Type B pancreatic cell (in vitro differentiated cells): Measurements from ENCODE around the gene PDE1C. TPM values are rescaled to one million over a fixed set of nuclear protein-coding genes. Genes with fewer than 3 reads are reported as not detected.

Experiments used
- DNase-seq: peaks from one replicate; pipeline ENCODE4 v3.0.0; 2021; ENCODE audit warnings: mixed read lengths; ENCODE audit not compliant: unreplicated experiment; ENCODE audit errors: extremely low spot score
- H3K27ac Mint-ChIP-seq: 2 replicates; pipeline ENCODE4 v1.8.0; 2021; ENCODE audit warnings: mild to moderate bottlenecking, mixed read lengths
- H3K27me3 Mint-ChIP-seq: 2 replicates; pipeline ENCODE4 v1.8.0; 2021; ENCODE audit warnings: mixed read lengths
- H3K36me3 Mint-ChIP-seq: 2 replicates; pipeline ENCODE4 v1.8.0; 2021; ENCODE audit warnings: mixed read lengths
- H3K4me1 Mint-ChIP-seq: one replicate; pipeline ENCODE4 v1.8.0; 2021; ENCODE audit warnings: mixed read lengths; ENCODE audit not compliant: unreplicated experiment
- H3K4me3 Mint-ChIP-seq: 2 replicates; pipeline ENCODE4 v1.8.0; 2021; ENCODE audit warnings: mild to moderate bottlenecking, mixed read lengths
- H3K9me3 Mint-ChIP-seq: 2 replicates; pipeline ENCODE4 v1.8.0; 2021; ENCODE audit warnings: mixed read lengths
- total RNA-seq: library from RNA; stranded (reverse); gene quantifications from 2 replicates; pipeline ENCODE4 v1.2.1, GENCODE V29; 2021; ENCODE audit warnings: low replicate concordance
- TF ChIP-seq, protein P1 (sequence below): fragments of 200-600 bp; sonication (generic); conservative IDR thresholded peaks from 2 replicates; pipeline ENCODE4 v1.5.0; 2021; ENCODE audit warnings: antibody characterized with exemption, mild to moderate bottlenecking

Gene PDE1C
- total RNA-seq, 1 donor from 2014 or later, result 8.5 TPM

DNA sequence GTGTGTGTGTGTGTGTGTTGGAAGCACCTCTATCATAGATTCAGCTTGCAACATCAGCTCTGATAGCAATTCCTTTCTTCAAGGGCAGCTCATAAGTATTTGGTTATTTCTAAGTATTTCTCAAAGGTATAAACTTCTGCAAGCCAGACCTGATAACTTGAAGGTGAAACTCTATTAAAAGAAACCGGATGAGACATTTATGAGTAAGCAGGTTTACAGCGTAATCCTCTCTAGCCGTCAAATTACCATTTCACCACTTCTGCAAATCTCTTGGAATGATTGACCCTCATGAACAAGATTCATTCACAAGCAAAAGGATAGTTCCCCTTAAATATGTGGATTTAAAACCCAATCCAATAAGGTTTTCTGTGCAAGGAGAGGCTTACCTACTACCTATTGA lies 23.1 kb downstream of the PDE1C start:
- H3K9me3 Mint-ChIP-seq, result no peaks in the 10 kb centered on the region
- H3K4me3 Mint-ChIP-seq, result no peak overlapping the region
- H3K4me1 Mint-ChIP-seq, result peaks cover 12% of the 10 kb centered on the region
- H3K36me3 Mint-ChIP-seq, result no peaks in the 10 kb centered on the region
- TF ChIP-seq, protein P1, sequence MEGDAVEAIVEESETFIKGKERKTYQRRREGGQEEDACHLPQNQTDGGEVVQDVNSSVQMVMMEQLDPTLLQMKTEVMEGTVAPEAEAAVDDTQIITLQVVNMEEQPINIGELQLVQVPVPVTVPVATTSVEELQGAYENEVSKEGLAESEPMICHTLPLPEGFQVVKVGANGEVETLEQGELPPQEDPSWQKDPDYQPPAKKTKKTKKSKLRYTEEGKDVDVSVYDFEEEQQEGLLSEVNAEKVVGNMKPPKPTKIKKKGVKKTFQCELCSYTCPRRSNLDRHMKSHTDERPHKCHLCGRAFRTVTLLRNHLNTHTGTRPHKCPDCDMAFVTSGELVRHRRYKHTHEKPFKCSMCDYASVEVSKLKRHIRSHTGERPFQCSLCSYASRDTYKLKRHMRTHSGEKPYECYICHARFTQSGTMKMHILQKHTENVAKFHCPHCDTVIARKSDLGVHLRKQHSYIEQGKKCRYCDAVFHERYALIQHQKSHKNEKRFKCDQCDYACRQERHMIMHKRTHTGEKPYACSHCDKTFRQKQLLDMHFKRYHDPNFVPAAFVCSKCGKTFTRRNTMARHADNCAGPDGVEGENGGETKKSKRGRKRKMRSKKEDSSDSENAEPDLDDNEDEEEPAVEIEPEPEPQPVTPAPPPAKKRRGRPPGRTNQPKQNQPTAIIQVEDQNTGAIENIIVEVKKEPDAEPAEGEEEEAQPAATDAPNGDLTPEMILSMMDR, result no peak
- no peak for DNase-seq
- H3K27ac Mint-ChIP-seq, result no peak overlapping the region
- peaks cover 26% of the 10 kb centered on the region for H3K27me3 Mint-ChIP-seq

GRCh38 chr7:32045228-32045627 lies 25.0 kb downstream of the PDE1C start:
- H3K9me3 Mint-ChIP-seq, result no peaks in the 10 kb centered on the region
- no peak overlapping the region for H3K4me3 Mint-ChIP-seq
- H3K4me1 Mint-ChIP-seq, result peaks cover 6% of the 10 kb centered on the region
- TF ChIP-seq, protein P1, result no peak
- no peak overlapping the region for H3K27ac Mint-ChIP-seq
- no peaks in the 10 kb centered on the region for H3K36me3 Mint-ChIP-seq
- peaks cover 25% of the 10 kb centered on the region for H3K27me3 Mint-ChIP-seq
- no peak for DNase-seq

- TF ChIP-seq, protein P1, result no peak
- Mint-ChIP-seq H3K36me3 (no peaks in the 10 kb centered on the region), H3K27me3 (peaks cover 23% of the 10 kb centered on the region), H3K4me1 (peaks cover 6% of the 10 kb centered on the region), H3K9me3 (no peaks in the 10 kb centered on the region), H3K4me3 (no peak overlapping the region), H3K27ac (no peak overlapping the region)
- DNase-seq, result no peak
Measured at GRCh38 chr7:32044739-32045138, 25.5 kb downstream of the PDE1C start.

DNA sequence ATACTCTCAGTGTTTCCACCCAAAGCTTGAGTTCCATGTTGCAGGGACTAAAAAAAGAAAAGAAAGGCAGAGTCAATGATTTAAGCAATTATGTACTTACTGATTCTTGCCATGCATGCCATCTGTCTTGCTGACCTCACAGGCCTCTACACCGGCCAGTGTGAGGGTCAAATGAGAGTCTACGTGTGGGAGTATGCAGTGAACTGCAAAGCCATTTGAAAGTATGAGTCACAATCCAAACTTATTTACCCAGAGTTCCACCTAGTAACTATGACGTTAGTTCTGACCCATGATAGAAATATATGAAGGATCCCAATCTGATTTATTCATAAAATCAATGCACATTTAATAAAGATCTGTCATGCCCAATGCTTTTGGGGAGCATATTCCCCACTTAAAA lies 26.5 kb downstream of the PDE1C start:
- H3K27ac Mint-ChIP-seq, result no peak overlapping the region
- TF ChIP-seq, protein P1, result no peak
- H3K4me3 Mint-ChIP-seq, result no peak overlapping the region
- DNase-seq, result no peak
- no peaks in the 10 kb centered on the region for H3K36me3 Mint-ChIP-seq
- H3K4me1 Mint-ChIP-seq, result no peaks in the 10 kb centered on the region
- H3K27me3 Mint-ChIP-seq, result peaks cover 16% of the 10 kb centered on the region
- H3K9me3 Mint-ChIP-seq, result no peaks in the 10 kb centered on the region

DNA sequence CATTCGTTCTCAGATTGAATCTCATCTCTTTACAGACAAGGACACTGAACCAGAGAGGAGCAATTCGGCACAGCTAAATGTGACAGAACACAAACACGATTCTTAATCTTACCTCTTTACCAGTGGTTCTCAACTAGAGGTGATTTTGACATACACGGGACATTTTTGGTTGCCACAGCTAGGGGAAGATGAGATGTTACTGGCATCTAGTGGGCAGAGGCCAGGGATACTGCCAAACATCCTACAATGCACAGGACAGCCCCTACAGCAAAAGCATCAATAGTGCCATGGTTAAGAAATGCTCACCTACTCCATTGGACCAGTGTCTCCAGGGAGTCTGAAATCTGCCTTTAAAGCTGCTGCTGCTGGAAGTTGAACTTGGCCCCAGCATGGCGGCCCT lies 27.3 kb downstream of the PDE1C start:
- H3K27me3 Mint-ChIP-seq, result peaks cover 13% of the 10 kb centered on the region

More for the DNA sequence above, 27.3 kb downstream of the PDE1C start:
- DNase-seq, result no peak
- H3K36me3 Mint-ChIP-seq, result no peaks in the 10 kb centered on the region
- TF ChIP-seq, protein P1, result no peak
- no peaks in the 10 kb centered on the region for H3K4me1 Mint-ChIP-seq
- no peaks in the 10 kb centered on the region for H3K9me3 Mint-ChIP-seq
- H3K27ac Mint-ChIP-seq, result no peak overlapping the region
- H3K4me3 Mint-ChIP-seq, result no peak overlapping the region
